K562 (cell line): ENCODE results near the gene LGALS3. TPM values are rescaled to one million over a fixed set of nuclear protein-coding genes. Genes with fewer than 3 reads are reported as not detected.

Experiments used
- ATAC-seq: fragments of 200-7000 bp; cut with Tn5 transposase; 3 replicates; pipeline ENCODE4 v1.9.1; 2020; ENCODE audit warnings: moderate library complexity
- BruUV-seq: library from RNA; stranded (reverse); fragments of 400-500 nt; replicated peaks from 2 replicates; lab custom pipeline; 2021; lab: Mats Ljungman, UMichigan
- CTCF ChIA-PET: fragments of 300-600 bp; formaldehyde crosslinking; extraction: SDS; loops from one replicate; lab custom pipeline; 2021; ENCODE audit warnings: low intra/inter-chr PET ratio; lab: Yijun Ruan, JAX
- POLR2A ChIA-PET: fragments of 300-600, 350-650 bp; sonication (Branson Sonifier 250); formaldehyde crosslinking; extraction: SDS; loops from one replicate; lab custom pipeline; 2021; ENCODE audit warnings: antibody characterized with exemption, inconsistent platforms; lab: Yijun Ruan, JAX
- DNase-seq, 4 experiments: peaks; one replicate each; pipeline versions ENCODE4 v3.0.0 to v3.0.0-alpha.2; 2011 to 2018; ENCODE audit warnings: low spot score in 3 of 4, mixed read lengths in 3 of 4; ENCODE audit errors: extremely low read depth in 1 of 4
- FAIRE-seq: peaks from 2 replicates; lab custom pipeline; 2011; peaks lifted over from hg19 to GRCh38; lab: Jason Lieb, UNC
- H2AFZ ChIP-seq: 2 replicates; pipeline ENCODE4 v1.6.0; 2011; ENCODE audit warnings: low read depth, low read length, control low read depth, inconsistent platforms
- H3K27ac ChIP-seq: fragments of 200-600 bp; 3 replicates; pipeline ENCODE4 v1.8.0; 2011; ENCODE audit warnings: low read depth, mild to moderate bottlenecking, control low read depth, inconsistent platforms, low read length, moderate library complexity, mixed read lengths; ENCODE audit errors: extremely low read depth
- H3K27me3 ChIP-seq, 2 experiments: fragments of 300-600 bp in 1 of 2; 2 replicates in 1 of 2; 3 replicates in 1 of 2; pipeline versions ENCODE4 v1.6.0 to v1.8.0; 2011; ENCODE audit warnings: inconsistent platforms in 2 of 2, low read length in 2 of 2, mild to moderate bottlenecking in 1 of 2, mixed read lengths in 1 of 2, moderate library complexity in 1 of 2; ENCODE audit not compliant: control insufficient read depth in 2 of 2, insufficient read depth in 2 of 2
- H3K36me3 ChIP-seq: fragments of 300-600 bp; 3 replicates; pipeline ENCODE4 v1.8.0; 2011; ENCODE audit warnings: mild to moderate bottlenecking, low read length, inconsistent platforms; ENCODE audit not compliant: control insufficient read depth, insufficient read depth
- H3K4me1 ChIP-seq, 2 experiments: fragments of 200-600 bp in 1 of 2; replicated peaks in 1 of 2; 2 replicates in 1 of 2; 3 replicates in 1 of 2; pipeline versions ENCODE4 v1.5.1 to v1.8.0; 2011; ENCODE audit warnings: inconsistent platforms in 2 of 2, low read length in 2 of 2, mild to moderate bottlenecking in 1 of 2, mixed read lengths in 1 of 2, moderate library complexity in 1 of 2; ENCODE audit not compliant: control insufficient read depth in 2 of 2, insufficient read depth in 2 of 2
- H3K4me2 ChIP-seq: 2 replicates; pipeline ENCODE4 v1.6.1; 2011; ENCODE audit warnings: low read length, control low read depth, inconsistent platforms, mixed read lengths; ENCODE audit not compliant: insufficient read depth
- H3K4me3 ChIP-seq: fragments of 200-600 bp; sonication (generic), shearing (Covaris generic); 2 replicates; pipeline ENCODE4 v1.5.1; 2016; ENCODE audit warnings: control low read depth, inconsistent platforms
- H3K79me2 ChIP-seq: fragments of 200-600 bp; 3 replicates; pipeline ENCODE4 v1.8.0; 2011; ENCODE audit warnings: low read length, inconsistent platforms; ENCODE audit not compliant: control insufficient read depth, insufficient read depth
- H3K9ac ChIP-seq, 2 experiments: 2 replicates each; pipeline versions ENCODE4 v1.6.0 to v1.6.1; 2011; ENCODE audit warnings: low read depth in 2 of 2, low read length in 2 of 2, control low read depth in 1 of 2, inconsistent platforms in 1 of 2, mild to moderate bottlenecking in 1 of 2, mixed read lengths in 1 of 2; ENCODE audit not compliant: insufficient read depth in 1 of 2
- H3K9me1 ChIP-seq: one replicate; pipeline ENCODE4 v1.6.0; 2011; ENCODE audit warnings: inconsistent platforms, mild to moderate bottlenecking, low read length, moderate library complexity; ENCODE audit not compliant: control insufficient read depth, insufficient read depth
- H3K9me3 ChIP-seq: replicated peaks from 2 replicates; pipeline ENCODE4 v1.5.1; 2011; ENCODE audit warnings: low read depth, low read length, inconsistent platforms; ENCODE audit not compliant: control insufficient read depth, insufficient read depth
- H4K20me1 ChIP-seq: replicated peaks from 2 replicates; pipeline ENCODE4 v1.6.1; 2011; ENCODE audit warnings: low read length, inconsistent platforms, mixed read lengths; ENCODE audit not compliant: control insufficient read depth, insufficient read depth
- CBX1 ChIP-seq: sonication (generic); IDR thresholded peaks from 2 replicates; pipeline ENCODE4 v1.6.1; 2016; ENCODE audit warnings: antibody characterized with exemption, low read depth, mild to moderate bottlenecking
- CBX3 ChIP-seq, 2 experiments: IDR thresholded peaks; 1 replicate in 1 of 2; 2 replicates in 1 of 2; pipeline ENCODE4 v1.6.1; 2012; ENCODE audit warnings: inconsistent platforms in 2 of 2, low read length in 2 of 2, borderline replicate concordance in 1 of 2, control low read depth in 1 of 2
- CBX5 ChIP-seq: IDR thresholded peaks from 2 replicates; pipeline ENCODE4 v1.6.1; 2014; ENCODE audit warnings: low read depth, borderline replicate concordance
- GABPB2 ChIP-seq: fragments of 250-450 bp; sonication (Bioruptor Pico); conservative IDR thresholded peaks from 2 replicates; pipeline ENCODE4 v1.5.1; 2021; ENCODE audit warnings: mild to moderate bottlenecking
- MTA1 ChIP-seq: fragments of 450-650 bp; IDR thresholded peaks from 2 replicates; pipeline ENCODE4 v1.6.1; 2017; ENCODE audit warnings: borderline replicate concordance
- TRIM24 ChIP-seq, 2 experiments: fragments of 450-650 bp; IDR thresholded peaks; 2 replicates each; pipeline ENCODE4 v1.6.1; 2016
- TRIM28 ChIP-seq: fragments of 450-650 bp; IDR thresholded peaks from 2 replicates; pipeline ENCODE4 v1.6.1; 2017
- ZNF324 ChIP-seq: fragments of 250-450 bp; sonication (Bioruptor Pico); IDR thresholded peaks from 2 replicates; pipeline ENCODE4 v1.4.0; 2020; ENCODE audit warnings: mild to moderate bottlenecking
- WGBS: fragments of 100-300 bp; shearing (Covaris generic); methylation state at CpG from one replicate; pipeline ENCODE4 v1.1.6; 2016; ENCODE audit warnings: low coverage, mixed read lengths; ENCODE audit not compliant: insufficient coverage; ENCODE audit errors: missing lambda C conversion rate; 5-methylcytosine and 5-hydroxymethylcytosine counted together
- in situ Hi-C: fragments of 300-500 bp; cut with MboI; formaldehyde crosslinking; loops from 4 replicates; pipeline ENCODE4 v1.15.0; 2018; ENCODE audit warnings: inconsistent platforms, mixed read lengths
- intact Hi-C: fragments of 100-400 bp; cut with micrococcal nuclease; formaldehyde crosslinking; loops from 2 replicates; pipeline ENCODE4 v1.14.2; 2022
- polyA plus RNA-seq, 8 experiments: library from polyadenylated mRNA; depleted of rRNA in 4 of 8; stranded (reverse) in 5 of 8; unstranded in 3 of 8; fragments of >200 nt; fragmentation: Nextera tagmentation in 2 of 8; fragmentation: Illumina TruSeq in 1 of 8; extraction: Ambion mirVana in 2 of 8; extraction: Trizol in 1 of 8; gene quantifications; 2 replicates each; pipeline versions ENCODE4 v1.2.1 to v1.2.3, GENCODE V29; 2011 to 2014; ENCODE audit warnings: inconsistent platforms in 1 of 8, missing spikeins in 1 of 8
- total RNA-seq, 7 experiments: library from RNA; depleted of rRNA in 6 of 7; stranded (reverse); fragments of >200 nt in 6 of 7; fragmentation: Illumina TruSeq in 2 of 7; extraction: Trizol in 2 of 7; gene quantifications; 2 replicates each; pipeline versions ENCODE4 v1.2.1 to v1.2.3, GENCODE V29; 2011 to 2021; ENCODE audit warnings: low replicate concordance in 1 of 7

Gene LGALS3
- total and polyA plus RNA-seq, 9 of the 15 experiments (the other 6 are each of a cell fraction or from before 2014, with no cell fraction given), result 0.04 to 1.9 (median 1.1) TPM

- peaks cover 5% of the 10 kb centered on the region; the same call in 1 of the 3 replicates for H3K36me3 ChIP-seq
- peak in 2 of 4 experiments; percentile 18 to 33 for DNase-seq
- FAIRE-seq, result no peak
- CTCF ChIA-PET, result no interaction called here
- H3K79me2 ChIP-seq, result no peaks in the 10 kb centered on the region
- WGBS, result 73% methylated on average over 6 of the region's 6 CpGs
- POLR2A ChIA-PET, result interaction anchor here (0.6 to 1.2 kb wide), 4 partner anchors 11 to 195 kb away, joined by 3 to 4 read pairs (median 3); no protein-coding TSS in a partner anchor
- peaks cover 12 to 38% of the 10 kb centered on the region in 2 experiments for H3K4me1 ChIP-seq
- H3K9me3 ChIP-seq, result peaks cover 13% of the 10 kb centered on the region
- H3K27ac ChIP-seq, result peak overlapping the region; percentile 99
- in situ Hi-C loops, result no loop called here
- ATAC-seq, result no peak
- H3K4me3 ChIP-seq, result no peak overlapping the region
- H4K20me1 ChIP-seq, result no peaks in the 10 kb centered on the region
- H3K4me2 ChIP-seq, result peak overlapping the region; percentile 72; the same call in 1 of the 2 replicates
- TF ChIP-seq MTA1 (no peak), CBX3 (IDR thresholded peaks at IDR 0.05; ENCODE audit: borderline replicate concordance in 1 of 2, low read length in 2 of 2) (peak in 1 of 2 experiments; percentile 77; a peak in 1 of 3 replicates), TRIM28 (peak; percentile 70), ZNF324 (CRISPR knock-in tag) (peak; percentile 100), TRIM24 (IDR thresholded peaks at IDR 0.05) (peak; percentile 40 to 78; a peak in 3 of 4 replicates), CBX5 (peak; percentile 82; the same call in 1 of the 2 replicates), GABPB2 (no peak), CBX1 (0 out of 2 replicates have a peak, but pooled peaks have one; percentile 44)
- peak overlapping the region; percentile 98 for H2AFZ ChIP-seq
- intact Hi-C loops, result loop anchor here (5.0 kb wide), 2 partner anchors 52 to 323 kb away; partner anchors contain the start of gene MAPK1IP1L
- no peaks in the 10 kb centered on the region for H3K9me1 ChIP-seq
- BruUV-seq, result no TSS peak
- no peaks in the 10 kb centered on the region for H3K27me3 ChIP-seq
- peak overlapping the region in 1 of 2 experiments; percentile 82; a peak in 2 of 4 replicates for H3K9ac ChIP-seq
Measured at GRCh38 chr14:55103971-55104954, 24.8 kb upstream of the LGALS3 start.
